GM12873 (cell line): ENCODE data around the gene TTC39C.

ENCODE experiments used
- CTCF ChIP-seq: IDR thresholded peaks from 2 replicates; pipeline ENCODE4 v1.5.1; 2012; ENCODE audit warnings: low read depth, mild to moderate bottlenecking, moderate library complexity, low read length, control low read depth; ENCODE audit not compliant: insufficient read depth; ENCODE audit errors: missing control alignments

TTC39C gene

GRCh38 chr18:24136967-24137373, 122.4 kb downstream of the TTC39C start:
- no peak for TF ChIP-seq CTCF

GRCh38 chr18:24138409-24138788, 123.8 kb downstream of the TTC39C start:
- TF ChIP-seq CTCF, result no peak

GRCh38 chr18:24138789-24139616, 124.4 kb downstream of the TTC39C start, which contains the start of gene CABYR:
TSS of gene CABYR (plus strand) at chr18:24139062. CDS start at chr18:24143115, 4,053 bp downstream.
- TF ChIP-seq CTCF, result no peak

GRCh38 chr18:24140697-24141096, 126.1 kb downstream of the TTC39C start:
- no peak for TF ChIP-seq CTCF

- no peak for TF ChIP-seq CTCF
These were observed 127.8 kb downstream of the TTC39C start for GRCh38 chr18:24142376-24142775.

- no peak for TF ChIP-seq CTCF
These were observed 138.8 kb downstream of the TTC39C start for GRCh38 chr18:24153397-24153796.

GRCh38 chr18:24157855-24158254, 143.3 kb downstream of the TTC39C start:
- TF ChIP-seq CTCF, result no peak
